MCF 10A (cell line): ENCODE measurements around the gene FAM89A. TPM values are rescaled to one million over a fixed set of nuclear protein-coding genes. Genes with fewer than 3 reads are reported as not detected.
A peak's percentile ranks its signal among the peaks of the same experiment; 100 is the strongest.
"Not testable (repeated sequence)": the region's sequence is repeated elsewhere in the genome, so short reads cannot be mapped to it uniquely, and the experiment has no call there.

Source experiments
- BruUV-seq: library from RNA; stranded (reverse); fragments of 400-500 nt; replicated peaks from 2 replicates; lab custom pipeline; 2021; lab: Mats Ljungman, UMichigan
- CTCF ChIA-PET: fragments of 300-600 bp; sonication (Branson Sonifier 250); formaldehyde crosslinking; extraction: SDS; loops from one replicate; lab custom pipeline; 2021; ENCODE audit warnings: antibody characterized with exemption, inconsistent platforms; lab: Yijun Ruan, JAX
- POLR2A ChIA-PET: fragments of 300-600, 350-650 bp; sonication (Branson Sonifier 250); formaldehyde crosslinking; extraction: SDS; loops from one replicate; lab custom pipeline; 2020; ENCODE audit warnings: antibody characterized with exemption, inconsistent platforms; lab: Yijun Ruan, JAX
- DNase-seq: peaks from one replicate; pipeline ENCODE4 v3.0.0-alpha.2; 2018; ENCODE audit not compliant: unreplicated experiment
- H3K27ac Mint-ChIP-seq: one replicate; pipeline ENCODE4 v1.8.0; 2022; ENCODE audit warnings: mild to moderate bottlenecking, low read depth, mixed read lengths; ENCODE audit not compliant: unreplicated experiment
- H3K27me3 Mint-ChIP-seq: one replicate; pipeline ENCODE4 v1.8.0; 2022; ENCODE audit warnings: mixed read lengths; ENCODE audit not compliant: insufficient read depth, unreplicated experiment
- H3K36me3 Mint-ChIP-seq: one replicate; pipeline ENCODE4 v1.8.0; 2022; ENCODE audit warnings: mild to moderate bottlenecking, moderate library complexity, mixed read lengths; ENCODE audit not compliant: insufficient read depth, unreplicated experiment
- H3K4me1 Mint-ChIP-seq: one replicate; pipeline ENCODE4 v1.8.0; 2022; ENCODE audit warnings: mixed read lengths; ENCODE audit not compliant: insufficient read depth, unreplicated experiment
- H3K4me3 Mint-ChIP-seq: one replicate; pipeline ENCODE4 v1.8.0; 2022; ENCODE audit warnings: mild to moderate bottlenecking, moderate library complexity, mixed read lengths; ENCODE audit not compliant: unreplicated experiment
- H3K9me3 Mint-ChIP-seq: one replicate; pipeline ENCODE4 v1.8.0; 2022; ENCODE audit warnings: mixed read lengths; ENCODE audit not compliant: unreplicated experiment
- CTCF ChIP-seq: fragments of 200-600 bp; IDR thresholded peaks from one replicate; pipeline ENCODE4 v1.8.0; 2022; ENCODE audit warnings: antibody characterized with exemption, mild to moderate bottlenecking; ENCODE audit not compliant: unreplicated experiment
- intact Hi-C: fragments of 100-400 bp; cut with micrococcal nuclease; formaldehyde crosslinking; loops from 2 replicates; pipeline ENCODE4 v1.14.1; 2022
- total RNA-seq: library from RNA; stranded (reverse); gene quantifications from 2 replicates; pipeline ENCODE4 v1.2.3, GENCODE V29; 2022

FAM89A gene
- total RNA-seq, 1 experiment from 2014 or later: 29.2 TPM

DNA sequence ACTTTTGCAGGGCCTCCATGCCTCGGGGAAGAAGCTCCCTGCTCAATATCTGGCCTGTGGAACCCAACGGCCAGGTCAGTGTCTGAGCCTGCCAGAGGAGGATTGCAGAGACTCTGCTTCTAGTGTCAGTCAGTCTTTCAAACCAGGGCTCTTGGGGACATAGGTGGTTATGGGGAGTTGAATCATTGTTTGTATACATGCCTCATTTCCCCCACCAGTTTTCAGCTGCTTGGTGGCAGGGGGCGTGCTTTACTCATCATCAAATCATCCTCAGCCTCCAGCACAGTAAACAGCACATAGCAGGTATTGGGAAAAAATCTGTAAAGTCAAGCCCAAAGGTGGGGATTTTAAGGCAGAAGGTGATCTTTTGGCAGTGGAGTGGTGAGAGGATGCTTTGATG lies 17.4 kb upstream of the FAM89A start:
- intact Hi-C loops: no loop called here
- no peak for TF ChIP-seq CTCF
- H3K36me3 Mint-ChIP-seq: no peaks in the 10 kb centered on the region
- H3K4me3 Mint-ChIP-seq: no peak overlapping the region
- POLR2A ChIA-PET: no interaction called here
- H3K9me3 Mint-ChIP-seq: no peaks in the 10 kb centered on the region
- H3K27me3 Mint-ChIP-seq: no peaks in the 10 kb centered on the region
- CTCF ChIA-PET: no interaction called here
- H3K4me1 Mint-ChIP-seq: peaks cover 4% of the 10 kb centered on the region
- no TSS peak for BruUV-seq
- DNase-seq: no peak
- no peak overlapping the region for H3K27ac Mint-ChIP-seq

DNA sequence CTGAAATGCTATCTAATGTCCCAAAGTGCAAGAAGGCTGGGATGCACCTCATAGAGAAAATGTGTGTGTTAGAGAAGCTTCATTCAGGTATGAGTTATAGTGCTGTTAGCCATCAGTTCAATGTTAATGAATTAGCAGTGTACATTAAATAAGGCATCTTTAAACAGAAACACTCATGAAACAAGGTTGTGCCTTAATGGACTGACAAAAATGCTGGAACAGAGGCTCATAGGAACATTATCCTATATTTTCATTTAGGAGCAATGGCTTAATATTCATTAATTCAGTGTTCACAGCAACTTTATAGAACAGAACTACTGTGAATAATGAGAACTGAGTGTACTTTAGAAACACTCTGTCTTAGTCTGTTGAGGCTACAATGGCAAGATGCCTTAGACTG lies 15.2 kb upstream of the FAM89A start:
- Mint-ChIP-seq H3K27me3 (no peaks in the 10 kb centered on the region), H3K4me1 (peaks cover 4% of the 10 kb centered on the region), H3K4me3 (no peak overlapping the region), H3K9me3 (no peaks in the 10 kb centered on the region), H3K36me3 (no peaks in the 10 kb centered on the region), H3K27ac (no peak overlapping the region)
- intact Hi-C loops: no loop called here
- no peak for TF ChIP-seq CTCF
- ChIA-PET POLR2A (no interaction called here), CTCF (interaction anchor here (0.5 kb wide), 1 partner anchor 144 kb away, joined by 3 read pairs; no protein-coding TSS in a partner anchor)
- BruUV-seq: no TSS peak
- no peak for DNase-seq

GRCh38 chr1:231053493-231054162 lies 13.6 kb upstream of the FAM89A start:
- Mint-ChIP-seq H3K4me1 (peaks cover 5% of the 10 kb centered on the region), H3K4me3 (no peak overlapping the region), H3K27ac (no peak overlapping the region), H3K9me3 (no peaks in the 10 kb centered on the region), H3K36me3 (no peaks in the 10 kb centered on the region), H3K27me3 (peaks cover 10% of the 10 kb centered on the region)
- ChIA-PET POLR2A (interaction anchor here (0.6 to 1.1 kb wide), 8 partner anchors 10 to 276 kb away, joined by 3 to 4 read pairs (median 3); partner anchors contain the start of genes ARV1 and TTC13), CTCF (interaction anchor here (0.6 to 1.5 kb wide), 6 partner anchors 9 to 1572 kb away, joined by 3 to 6 read pairs (median 4); no protein-coding TSS in a partner anchor)
- peak; percentile 17 for DNase-seq
- no peak for TF ChIP-seq CTCF
- BruUV-seq: no TSS peak
- intact Hi-C loops: no loop called here

DNA sequence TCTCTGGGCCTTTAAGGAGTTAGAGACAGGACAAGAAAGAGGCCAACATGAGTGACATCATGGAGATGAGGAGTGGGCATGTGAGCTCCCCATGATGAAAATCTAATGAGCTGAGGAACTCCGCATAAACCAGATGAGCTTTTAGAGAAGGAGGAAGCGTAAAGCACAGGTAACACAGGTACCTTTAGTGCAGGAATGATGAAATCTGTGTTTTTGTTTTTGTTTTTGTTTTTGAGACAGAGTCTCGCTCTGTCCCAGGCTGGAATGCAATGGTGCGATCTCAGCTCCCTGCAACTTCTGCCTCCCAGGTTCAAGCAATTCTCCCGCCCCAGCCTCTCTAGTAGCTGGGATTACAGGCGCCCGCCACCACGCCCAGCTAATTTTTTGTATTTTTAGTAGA lies 12.7 kb upstream of the FAM89A start:
- ChIA-PET CTCF (interaction anchor here (0.7 to 1.5 kb wide), 4 partner anchors 8 to 281 kb away, joined by 3 to 6 read pairs (median 4); no protein-coding TSS in a partner anchor), POLR2A (interaction anchor here (0.6 to 1.1 kb wide), 3 partner anchors 8 to 62 kb away, joined by 3 read pairs; no protein-coding TSS in a partner anchor)
- intact Hi-C loops: no loop called here
- Mint-ChIP-seq H3K9me3 (no peaks in the 10 kb centered on the region), H3K27ac (no peak overlapping the region), H3K27me3 (peaks cover 19% of the 10 kb centered on the region), H3K4me1 (peaks cover 5% of the 10 kb centered on the region), H3K4me3 (no peak overlapping the region), H3K36me3 (no peaks in the 10 kb centered on the region)
- BruUV-seq: no TSS peak
- DNase-seq: no peak
- no peak for TF ChIP-seq CTCF

DNA sequence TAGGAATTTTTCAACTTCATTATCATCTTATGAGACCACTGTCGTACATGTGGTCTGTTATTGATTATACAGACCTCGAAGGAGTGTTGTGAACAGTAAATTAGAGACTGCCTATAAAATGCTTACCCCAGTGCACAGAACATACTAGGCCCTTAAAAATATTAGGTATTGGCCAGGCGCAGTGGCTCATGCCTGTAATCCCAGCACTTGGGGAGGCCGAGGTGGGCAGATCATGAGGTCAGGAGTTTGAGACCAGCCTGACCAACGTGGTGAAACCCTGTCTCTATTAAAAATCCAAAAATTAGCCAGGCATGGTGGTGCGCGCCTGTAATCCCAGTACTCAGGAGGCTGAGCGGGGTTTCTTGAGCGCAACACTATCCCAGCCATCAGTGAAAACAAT lies 10.9 kb upstream of the FAM89A start:
- DNase-seq, H3K4me3 Mint-ChIP-seq, H3K27ac Mint-ChIP-seq, BruUV-seq, CTCF ChIA-PET, H3K4me1 Mint-ChIP-seq, intact Hi-C loops, H3K36me3 Mint-ChIP-seq, H3K9me3 Mint-ChIP-seq: not testable (repeated sequence)
- peaks cover 37% of the 10 kb centered on the region for H3K27me3 Mint-ChIP-seq
- POLR2A ChIA-PET: interaction anchor here (1.1 kb wide), 1 partner anchor 11 kb away, joined by 3 read pairs; the partner anchor contains the start of gene FAM89A
